ENCODE data around the gene FLOT1. TPM values are rescaled to one million over a fixed set of nuclear protein-coding genes. Genes with fewer than 3 reads are reported as not detected.
"Not testable (repeated sequence)": the region's sequence is repeated elsewhere in the genome, so short reads cannot be mapped to it uniquely, and the experiment has no call there.

Gene FLOT1
- total RNA-seq, 4 donors from 2014 or later, result 46.7 to 88.8 (median 64.4) TPM

- H3K4me1 ChIP-seq, result peaks cover 0 to 59% (median 18%) of the 10 kb centered on the region in 3 donors
- no peak for DNase-seq
- no peak for TF ChIP-seq POLR2A (IDR thresholded peaks at IDR 0.05)
- TF ChIP-seq, protein P1, sequence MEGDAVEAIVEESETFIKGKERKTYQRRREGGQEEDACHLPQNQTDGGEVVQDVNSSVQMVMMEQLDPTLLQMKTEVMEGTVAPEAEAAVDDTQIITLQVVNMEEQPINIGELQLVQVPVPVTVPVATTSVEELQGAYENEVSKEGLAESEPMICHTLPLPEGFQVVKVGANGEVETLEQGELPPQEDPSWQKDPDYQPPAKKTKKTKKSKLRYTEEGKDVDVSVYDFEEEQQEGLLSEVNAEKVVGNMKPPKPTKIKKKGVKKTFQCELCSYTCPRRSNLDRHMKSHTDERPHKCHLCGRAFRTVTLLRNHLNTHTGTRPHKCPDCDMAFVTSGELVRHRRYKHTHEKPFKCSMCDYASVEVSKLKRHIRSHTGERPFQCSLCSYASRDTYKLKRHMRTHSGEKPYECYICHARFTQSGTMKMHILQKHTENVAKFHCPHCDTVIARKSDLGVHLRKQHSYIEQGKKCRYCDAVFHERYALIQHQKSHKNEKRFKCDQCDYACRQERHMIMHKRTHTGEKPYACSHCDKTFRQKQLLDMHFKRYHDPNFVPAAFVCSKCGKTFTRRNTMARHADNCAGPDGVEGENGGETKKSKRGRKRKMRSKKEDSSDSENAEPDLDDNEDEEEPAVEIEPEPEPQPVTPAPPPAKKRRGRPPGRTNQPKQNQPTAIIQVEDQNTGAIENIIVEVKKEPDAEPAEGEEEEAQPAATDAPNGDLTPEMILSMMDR (IDR thresholded peaks at IDR 0.05), result no peak
- H3K4me3 ChIP-seq, result no peak overlapping the region
- no peaks in the 10 kb centered on the region for H3K27me3 ChIP-seq
- H3K36me3 ChIP-seq, result no peaks in the 10 kb centered on the region
- H3K27ac ChIP-seq, result peak overlapping the region in 2 of 4 donors; percentile 55 to 65
- 87 to 88% methylated on average over 1 of the region's 1 CpG for WGBS, 2 donors
- H3K9me3 ChIP-seq, result no peaks in the 10 kb centered on the region
- intact Hi-C loops (cut with DNase I), result no loop called here
Measured at GRCh38 chr6:30763155-30763617, 20.7 kb upstream of the FLOT1 start.

- H3K27me3 ChIP-seq, result no peaks in the 10 kb centered on the region
- H3K27ac ChIP-seq, result peak overlapping the region in 3 of 4 donors; percentile 45 to 86 (median 84)
- no peak for DNase-seq
- no peak for TF ChIP-seq POLR2A (IDR thresholded peaks at IDR 0.05)
- TF ChIP-seq, protein P1 (IDR thresholded peaks at IDR 0.05), result no peak
- H3K9me3 ChIP-seq, result no peaks in the 10 kb centered on the region
- H3K4me3 ChIP-seq, result no peak overlapping the region
- intact Hi-C loops (cut with DNase I), result no loop called here
- no peaks in the 10 kb centered on the region for H3K36me3 ChIP-seq
- peaks cover 0 to 70% (median 18%) of the 10 kb centered on the region in 3 donors for H3K4me1 ChIP-seq
- 61 to 72% methylated on average over 4 of the region's 4 CpGs for WGBS, 2 donors
Measured at GRCh38 chr6:30761791-30762429, 19.4 kb upstream of the FLOT1 start.

GRCh38 chr6:30760549-30760948, 18.1 kb upstream of the FLOT1 start:
- Histone ChIP-seq H3K27me3 (no peaks in the 10 kb centered on the region), H3K9me3 (no peaks in the 10 kb centered on the region), H3K27ac (peak overlapping the region; percentile 45 to 86 (median 74)), H3K36me3 (no peaks in the 10 kb centered on the region), H3K4me3 (no peak overlapping the region), H3K4me1 (peaks cover 0 to 79% (median 18%) of the 10 kb centered on the region in 3 donors)
- DNase-seq, result no peak
- intact Hi-C loops (cut with DNase I), result no loop called here
- TF ChIP-seq, protein P1 (IDR thresholded peaks at IDR 0.05), result no peak
- no peak for TF ChIP-seq POLR2A (IDR thresholded peaks at IDR 0.05)
- 28 to 51% methylated on average over 8 of the region's 8 CpGs for WGBS, 2 donors

GRCh38 chr6:30759575-30760239, 17.2 kb upstream of the FLOT1 start:
- TF ChIP-seq, protein P1 (IDR thresholded peaks at IDR 0.05), result no peak
- TF ChIP-seq POLR2A (IDR thresholded peaks at IDR 0.05), result no peak
- no peaks in the 10 kb centered on the region for H3K36me3 ChIP-seq
- intact Hi-C loops (cut with DNase I), result no loop called here
- 74 to 88% methylated on average over 5 to 10 of the region's 10 CpGs for WGBS, 2 donors
- H3K4me1 ChIP-seq, result peaks cover 0 to 83% (median 18%) of the 10 kb centered on the region in 3 donors
- no peak overlapping the region for H3K4me3 ChIP-seq
- DNase-seq, result no peak
- H3K27me3 ChIP-seq, result no peaks in the 10 kb centered on the region
- peak overlapping the region in 3 of 4 donors; percentile 45 to 86 (median 84) for H3K27ac ChIP-seq
- no peaks in the 10 kb centered on the region for H3K9me3 ChIP-seq

DNA sequence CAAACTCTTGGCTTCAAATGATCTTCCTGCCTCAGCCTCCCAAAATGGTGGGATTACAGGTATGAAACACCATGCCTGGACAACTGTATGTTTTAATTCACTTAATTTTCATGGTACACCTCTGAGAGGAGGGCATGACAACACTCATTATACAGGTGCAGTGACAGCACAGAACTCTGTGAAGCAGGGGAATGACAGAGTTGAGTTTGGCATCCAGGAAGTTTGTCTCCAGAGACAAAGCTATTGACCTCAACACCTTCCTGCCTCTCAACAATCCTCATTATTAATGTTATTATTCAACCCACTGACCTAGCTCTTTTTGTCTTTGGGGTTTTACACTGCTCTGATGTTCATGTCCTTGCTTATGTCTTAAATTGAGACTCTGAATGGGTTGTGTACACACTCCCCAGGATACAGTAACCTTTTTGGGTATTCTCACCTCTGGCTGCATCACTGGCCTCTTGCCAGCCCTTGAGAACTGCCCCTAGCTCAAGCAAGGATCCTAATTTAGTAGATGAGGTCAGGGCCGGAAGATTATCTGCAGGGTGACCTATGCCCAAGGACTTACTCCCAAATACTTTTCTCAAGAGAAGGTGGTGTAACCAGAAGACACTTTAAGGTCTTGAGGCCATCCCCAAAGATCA, 14.9 kb upstream of the FLOT1 start:
- peak overlapping the region in 1 of 4 donors; percentile 33 for H3K27ac ChIP-seq
- no peak overlapping the region for H3K4me3 ChIP-seq
- H3K4me1 ChIP-seq, result peaks cover 8 to 82% (median 15%) of the 10 kb centered on the region in 3 donors
- TF ChIP-seq, protein P1 (IDR thresholded peaks at IDR 0.05), result no peak
- TF ChIP-seq POLR2A (IDR thresholded peaks at IDR 0.05), result no peak
- H3K27me3 ChIP-seq, result no peaks in the 10 kb centered on the region
- H3K9me3 ChIP-seq, result no peaks in the 10 kb centered on the region
- intact Hi-C loops (cut with DNase I), result no loop called here
- no peak for DNase-seq
- H3K36me3 ChIP-seq, result no peaks in the 10 kb centered on the region
- 78% methylated on average over 1 of the region's 1 CpG; no CpG with 5 or more reads in 1 of the 2 donors for WGBS, 2 donors

DNA sequence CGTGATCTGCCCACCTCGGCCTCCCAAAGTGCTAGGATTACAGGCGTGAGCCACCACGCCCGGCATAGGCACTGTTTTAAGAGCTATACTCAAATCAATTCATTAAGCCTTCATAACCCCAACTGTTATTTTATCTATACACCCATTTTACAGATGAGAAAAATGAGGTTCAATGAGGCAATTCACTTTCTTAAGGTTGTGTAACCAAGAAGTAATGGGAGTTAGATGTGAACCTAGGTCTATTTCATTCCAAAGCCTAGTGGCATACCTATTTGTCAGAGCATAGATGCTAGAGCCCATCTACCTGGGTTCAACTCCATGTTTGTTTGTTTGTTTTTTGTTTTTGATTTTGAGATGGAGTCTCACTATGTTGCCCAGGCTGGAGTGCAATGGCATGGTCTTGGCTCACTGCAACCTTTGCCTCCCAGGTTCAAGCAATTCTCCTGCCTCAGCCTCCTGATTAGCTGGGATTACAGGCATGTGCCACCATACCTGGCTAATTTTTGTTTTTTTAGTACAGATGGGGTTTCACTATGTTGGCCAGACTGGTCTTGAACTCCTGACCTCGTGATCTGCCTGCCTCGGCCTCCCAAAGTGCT, 14.0 kb upstream of the FLOT1 start:
- H3K27me3 ChIP-seq; H3K27ac ChIP-seq; DNase-seq; H3K9me3 ChIP-seq; H3K36me3 ChIP-seq; H3K4me3 ChIP-seq; intact Hi-C loops (cut with DNase I): not testable (repeated sequence)
- H3K4me1 ChIP-seq, result peaks cover 17 to 82% (median 23%) of the 10 kb centered on the region in 3 donors
- WGBS, 2 donors, result 85 to 92% methylated on average over 6 to 7 of the region's 7 CpGs

Data from esophagus squamous epithelium (tissue), 5 donors.